GM12801 (cell line): ENCODE data around the gene SCRT2.

ENCODE experiments used
- TF ChIP-seq, protein P1 (sequence below): IDR thresholded peaks from one replicate; pipeline ENCODE4 v1.5.1; 2011; ENCODE audit warnings: control low read depth; ENCODE audit not compliant: insufficient read length; ENCODE audit errors: extremely low read depth

SCRT2 gene

GRCh38 chr20:663315-664090 lies 12.1 kb downstream of the SCRT2 start:
- TF ChIP-seq, protein P1, sequence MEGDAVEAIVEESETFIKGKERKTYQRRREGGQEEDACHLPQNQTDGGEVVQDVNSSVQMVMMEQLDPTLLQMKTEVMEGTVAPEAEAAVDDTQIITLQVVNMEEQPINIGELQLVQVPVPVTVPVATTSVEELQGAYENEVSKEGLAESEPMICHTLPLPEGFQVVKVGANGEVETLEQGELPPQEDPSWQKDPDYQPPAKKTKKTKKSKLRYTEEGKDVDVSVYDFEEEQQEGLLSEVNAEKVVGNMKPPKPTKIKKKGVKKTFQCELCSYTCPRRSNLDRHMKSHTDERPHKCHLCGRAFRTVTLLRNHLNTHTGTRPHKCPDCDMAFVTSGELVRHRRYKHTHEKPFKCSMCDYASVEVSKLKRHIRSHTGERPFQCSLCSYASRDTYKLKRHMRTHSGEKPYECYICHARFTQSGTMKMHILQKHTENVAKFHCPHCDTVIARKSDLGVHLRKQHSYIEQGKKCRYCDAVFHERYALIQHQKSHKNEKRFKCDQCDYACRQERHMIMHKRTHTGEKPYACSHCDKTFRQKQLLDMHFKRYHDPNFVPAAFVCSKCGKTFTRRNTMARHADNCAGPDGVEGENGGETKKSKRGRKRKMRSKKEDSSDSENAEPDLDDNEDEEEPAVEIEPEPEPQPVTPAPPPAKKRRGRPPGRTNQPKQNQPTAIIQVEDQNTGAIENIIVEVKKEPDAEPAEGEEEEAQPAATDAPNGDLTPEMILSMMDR = no peak

- TF ChIP-seq, protein P1 = no peak
Measured at GRCh38 chr20:662277-663192, 13.1 kb downstream of the SCRT2 start.

DNA sequence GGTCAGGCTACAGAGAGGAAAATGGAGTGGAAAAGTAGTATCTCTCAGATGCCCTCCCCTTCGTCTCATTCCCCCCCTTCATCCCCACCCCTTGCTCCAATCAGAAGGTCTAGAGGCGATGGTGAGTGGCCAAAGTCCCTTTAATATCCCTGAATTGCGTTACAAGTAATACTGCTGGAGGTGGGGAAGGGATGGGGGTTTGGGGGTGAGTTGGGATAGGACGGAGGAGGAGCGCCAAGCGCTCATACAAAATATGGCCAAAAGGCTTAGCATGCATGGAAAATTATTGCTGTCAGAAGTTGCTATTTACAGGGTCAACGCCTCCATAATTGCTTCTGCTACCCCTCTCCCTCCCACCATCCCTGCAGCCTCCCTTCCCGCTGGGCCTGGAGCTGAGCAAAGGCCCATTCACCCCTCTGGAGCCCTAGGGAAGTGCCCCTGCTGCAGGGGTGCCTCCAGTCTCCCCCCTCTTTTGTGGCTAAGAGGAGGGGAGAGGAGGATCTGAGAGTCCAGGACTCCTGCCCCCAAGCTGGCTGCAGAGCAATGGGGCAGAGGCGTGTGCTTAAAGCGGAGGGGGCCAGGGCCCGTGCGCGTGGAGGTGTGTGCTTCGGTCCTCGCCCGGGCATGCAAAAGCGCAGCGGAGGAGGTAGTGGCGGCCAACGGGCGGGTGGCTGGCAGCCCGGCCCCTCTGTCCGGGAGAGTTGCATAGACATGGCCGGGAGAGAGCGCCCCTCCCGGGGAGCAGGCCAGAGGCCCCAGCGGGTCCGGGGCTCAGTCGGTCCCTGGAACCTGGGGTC lies 13.9 kb downstream of the SCRT2 start:
- TF ChIP-seq, protein P1 = no peak

DNA sequence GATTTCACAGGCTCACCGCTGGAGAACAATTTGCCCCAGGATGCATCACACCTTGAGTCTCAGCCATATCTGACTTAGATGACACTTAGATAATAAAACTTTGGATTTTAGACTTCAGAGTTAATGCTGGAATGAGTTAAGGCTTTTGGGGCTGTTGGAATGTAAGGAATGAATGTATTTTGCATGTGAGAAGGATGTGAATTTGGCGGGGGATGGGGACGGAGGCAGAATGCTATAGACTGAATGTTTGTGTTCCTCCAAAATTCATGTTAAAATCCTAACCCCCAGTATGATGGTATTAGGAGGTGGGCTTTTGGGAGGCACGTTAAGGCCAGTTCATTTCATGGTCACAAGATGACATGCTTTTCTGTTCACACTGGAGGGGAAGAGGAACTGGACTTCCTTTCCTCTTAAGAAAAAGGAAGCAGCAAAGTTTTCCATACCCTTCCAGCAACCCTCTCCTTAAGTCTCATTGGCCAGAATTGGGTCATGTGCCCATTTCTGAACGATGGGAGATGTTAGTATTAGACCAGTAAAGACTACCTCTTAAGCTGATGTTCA lies 16.8 kb downstream of the SCRT2 start:
- TF ChIP-seq, protein P1 = no peak

GRCh38 chr20:658202-658601 lies 17.4 kb downstream of the SCRT2 start:
- TF ChIP-seq, protein P1 = no peak

GRCh38 chr20:655726-656624 lies 19.6 kb downstream of the SCRT2 start:
- TF ChIP-seq, protein P1 = no peak
